HCT116 (cell line): Measurements from ENCODE around the gene KDM4E. TPM values are rescaled to one million over a fixed set of nuclear protein-coding genes. Genes with fewer than 3 reads are reported as not detected.

Source experiments
- ATAC-seq: fragments of 200-7000 bp; cut with Tn5 transposase; 2 replicates; pipeline ENCODE4 v1.9.1; 2020; ENCODE audit warnings: mild to moderate bottlenecking, moderate library complexity
- BruUV-seq: library from RNA; stranded (reverse); fragments of 400-500 nt; replicated peaks from 2 replicates; lab custom pipeline; 2021; lab: Mats Ljungman, UMichigan
- CTCF ChIA-PET: fragments of 300-600 bp; sonication (Branson Sonifier 250); formaldehyde crosslinking; loops from one replicate; lab custom pipeline; 2021; ENCODE audit warnings: antibody characterized with exemption; lab: Charles Lee
- POLR2A ChIA-PET: fragments of 300-600, 350-600 bp; sonication (Branson Sonifier 250); formaldehyde crosslinking; loops from one replicate; lab custom pipeline; 2021; ENCODE audit warnings: antibody characterized with exemption; lab: Charles Lee
- RAD21 ChIA-PET, 2 experiments: fragments of 300-600 bp; sonication (Branson Sonifier 250); formaldehyde crosslinking; loops; one replicate each; lab custom pipeline; 2023; ENCODE audit warnings: low total read pairs in 2 of 2; ENCODE audit not compliant: uncharacterized antibody in 2 of 2, unreplicated experiment in 2 of 2, low non-redundant PET in 1 of 2; lab: Charles Lee
- DNase-seq: peaks from one replicate; pipeline ENCODE4 v3.0.0-alpha.2; 2010; ENCODE audit warnings: low read depth, low spot score
- H2AFZ ChIP-seq: fragments of 200-600 bp; shearing (Covaris generic), sonication (generic); 2 replicates; pipeline ENCODE4 v1.6.1; 2017; ENCODE audit warnings: low read depth, mixed run types, mixed read lengths, antibody characterized with exemption, low read length; ENCODE audit not compliant: poor library complexity, severe bottlenecking
- H3K27ac ChIP-seq: 2 replicates; pipeline ENCODE4 v1.5.1; 2012; ENCODE audit warnings: low read depth, low read length
- H3K27me3 ChIP-seq: fragments of 200-600 bp; sonication (generic); 2 replicates; pipeline ENCODE4 v1.6.1; 2016; ENCODE audit warnings: mixed run types, low read length, mixed read lengths; ENCODE audit not compliant: insufficient read depth
- H3K36me3 ChIP-seq, 2 experiments: fragments of 200-500 bp in 1 of 2; fragments of 200-600 bp in 1 of 2; sonication (Bioruptor generic) in 1 of 2; sonication (generic) in 1 of 2; 2 replicates each; pipeline versions ENCODE4 v1.5.1 to v1.6.1; 2014 to 2016; ENCODE audit warnings: low read length in 2 of 2, inconsistent platforms in 1 of 2, mixed read lengths in 1 of 2, mixed run types in 1 of 2; ENCODE audit not compliant: insufficient read depth in 2 of 2, control insufficient read depth in 1 of 2
- H3K4me1 ChIP-seq, 2 experiments: fragments of 200-600 bp in 1 of 2; sonication (generic) in 1 of 2; 2 replicates each; pipeline versions ENCODE4 v1.5.1 to v1.6.1; 2012 to 2017; ENCODE audit warnings: low read length in 2 of 2, inconsistent platforms in 1 of 2, mild to moderate bottlenecking in 1 of 2, mixed read lengths in 1 of 2, mixed run types in 1 of 2, moderate library complexity in 1 of 2; ENCODE audit not compliant: insufficient read depth in 2 of 2, control insufficient read depth in 1 of 2
- H3K4me2 ChIP-seq: fragments of 200-600 bp; sonication (generic); 2 replicates; pipeline ENCODE4 v1.6.1; 2017; ENCODE audit warnings: mixed run types, low read length, mixed read lengths
- H3K4me3 ChIP-seq, 2 experiments: fragments of 200-600 bp in 1 of 2; sonication (generic) in 1 of 2; replicated peaks in 1 of 2; 2 replicates each; pipeline ENCODE4 v1.5.1; 2011 to 2016; ENCODE audit warnings: low read length in 2 of 2, control low read depth in 1 of 2, low read depth in 1 of 2, mild to moderate bottlenecking in 1 of 2, mixed read lengths in 1 of 2, mixed run types in 1 of 2
- H3K79me2 ChIP-seq: fragments of 200-600 bp; sonication (generic); 2 replicates; pipeline ENCODE4 v1.6.1; 2017; ENCODE audit warnings: mild to moderate bottlenecking, mixed run types, low read length, moderate library complexity, mixed read lengths; ENCODE audit not compliant: insufficient read depth
- H3K9ac ChIP-seq: fragments of 200-600 bp; sonication (generic); 2 replicates; pipeline ENCODE4 v1.6.1; 2016; ENCODE audit warnings: low read length, mixed read lengths
- H3K9me2 ChIP-seq: fragments of 200-600 bp; sonication (generic), shearing (Covaris generic); 2 replicates; pipeline ENCODE4 v1.6.1; 2017; ENCODE audit warnings: mixed run types, mild to moderate bottlenecking, moderate library complexity; ENCODE audit not compliant: insufficient read depth
- H3K9me3 ChIP-seq, 2 experiments: fragments of 200-500 bp in 1 of 2; fragments of 200-600 bp in 1 of 2; sonication (Bioruptor generic) in 1 of 2; sonication (generic) in 1 of 2; 2 replicates each; pipeline ENCODE4 v1.6.1; 2014 to 2017; ENCODE audit warnings: low read length in 2 of 2, mixed read lengths in 2 of 2, inconsistent platforms in 1 of 2, low read depth in 1 of 2, mild to moderate bottlenecking in 1 of 2, mixed run types in 1 of 2, moderate library complexity in 1 of 2; ENCODE audit not compliant: control insufficient read depth in 1 of 2, insufficient read depth in 1 of 2
- H4K20me1 ChIP-seq: fragments of 200-600 bp; sonication (generic), shearing (Covaris generic); 2 replicates; pipeline ENCODE4 v1.6.1; 2017; ENCODE audit warnings: mixed run types, mild to moderate bottlenecking, moderate library complexity; ENCODE audit not compliant: insufficient read depth
- CBX3 ChIP-seq: IDR thresholded peaks from 2 replicates; pipeline ENCODE4 v1.6.1; 2012; ENCODE audit warnings: low read depth
- CEBPB ChIP-seq: IDR thresholded peaks from 2 replicates; pipeline ENCODE4 v1.6.1; 2012; ENCODE audit warnings: low read depth
- EGR1 ChIP-seq: IDR thresholded peaks from 2 replicates; pipeline ENCODE4 v1.6.1; 2012; ENCODE audit warnings: low read depth
- EZH2 ChIP-seq: fragments of 200-600 bp; sonication (generic); IDR thresholded peaks from 2 replicates; pipeline ENCODE4 v1.6.1; 2017; ENCODE audit warnings: antibody characterized with exemption, mixed run types
- JUND ChIP-seq: IDR thresholded peaks from 2 replicates; pipeline ENCODE4 v1.6.1; 2012
- POLR2A ChIP-seq: IDR thresholded peaks from 2 replicates; pipeline ENCODE4 v1.7.0; 2011; ENCODE audit warnings: borderline replicate concordance; ENCODE audit not compliant: insufficient read depth, insufficient read length; ENCODE audit errors: extremely low read depth
- RAD21 ChIP-seq: IDR thresholded peaks from 2 replicates; pipeline ENCODE4 v1.6.1; 2012; ENCODE audit warnings: low read depth, mild to moderate bottlenecking
- SIN3A ChIP-seq: IDR thresholded peaks from 2 replicates; pipeline ENCODE4 v1.6.1; 2012; ENCODE audit warnings: low read depth
- SRF ChIP-seq: IDR thresholded peaks from 2 replicates; pipeline ENCODE4 v1.6.1; 2012; ENCODE audit warnings: low read depth
- YY1 ChIP-seq: IDR thresholded peaks from 2 replicates; pipeline ENCODE4 v1.6.1; 2011; ENCODE audit warnings: low read length, low read depth, moderate library complexity, mild to moderate bottlenecking; ENCODE audit not compliant: insufficient replicate concordance; ENCODE audit errors: extremely low read depth
- intact Hi-C: fragments of 100-400 bp; cut with micrococcal nuclease; formaldehyde crosslinking; loops from 2 replicates; pipeline ENCODE4 v1.10.0; 2022
- total RNA-seq: library from RNA; stranded (reverse); gene quantifications from one replicate; pipeline ENCODE4 v1.2.1, GENCODE V29; 2021; ENCODE audit not compliant: unreplicated experiment
- TF ChIP-seq, protein P1 (sequence below): IDR thresholded peaks from 2 replicates; pipeline ENCODE4 v1.6.1; 2011; ENCODE audit warnings: mild to moderate bottlenecking, low read length, moderate library complexity; ENCODE audit not compliant: insufficient replicate concordance; ENCODE audit errors: extremely low read depth

The KDM4E gene
- total RNA-seq, 1 experiment from 2014 or later = not detected

DNA sequence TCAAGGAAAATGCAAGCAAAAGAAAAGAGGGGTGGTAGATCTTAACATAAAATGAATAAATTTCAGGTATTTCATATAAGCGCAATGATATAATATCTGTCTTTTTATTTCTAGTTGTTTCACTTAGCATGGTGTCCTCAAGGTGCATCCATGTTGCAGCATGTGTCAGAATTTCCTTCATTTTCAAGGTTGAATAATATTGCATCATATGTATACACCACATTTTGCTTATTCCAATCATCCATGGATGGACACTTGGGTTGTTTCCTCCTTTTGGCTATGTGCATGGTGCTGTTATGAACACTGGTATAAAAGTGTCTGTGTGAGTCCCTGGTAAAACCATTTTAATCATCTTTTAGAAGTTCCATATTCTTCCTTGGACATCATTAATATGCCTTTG is 17.2 kb downstream of the KDM4E start:
- no peaks in the 10 kb centered on the region for H3K36me3 ChIP-seq
- H4K20me1 ChIP-seq = no peaks in the 10 kb centered on the region
- no peak overlapping the region for H3K4me3 ChIP-seq
- H3K4me2 ChIP-seq = no peak overlapping the region
- DNase-seq (no peak), ATAC-seq (no peak)
- ChIA-PET POLR2A (no interaction called here), CTCF (no interaction called here), RAD21 (no interaction called here)
- TF ChIP-seq RAD21 = no peak
- TF ChIP-seq EZH2 = no peak
- TF ChIP-seq, protein P1, sequence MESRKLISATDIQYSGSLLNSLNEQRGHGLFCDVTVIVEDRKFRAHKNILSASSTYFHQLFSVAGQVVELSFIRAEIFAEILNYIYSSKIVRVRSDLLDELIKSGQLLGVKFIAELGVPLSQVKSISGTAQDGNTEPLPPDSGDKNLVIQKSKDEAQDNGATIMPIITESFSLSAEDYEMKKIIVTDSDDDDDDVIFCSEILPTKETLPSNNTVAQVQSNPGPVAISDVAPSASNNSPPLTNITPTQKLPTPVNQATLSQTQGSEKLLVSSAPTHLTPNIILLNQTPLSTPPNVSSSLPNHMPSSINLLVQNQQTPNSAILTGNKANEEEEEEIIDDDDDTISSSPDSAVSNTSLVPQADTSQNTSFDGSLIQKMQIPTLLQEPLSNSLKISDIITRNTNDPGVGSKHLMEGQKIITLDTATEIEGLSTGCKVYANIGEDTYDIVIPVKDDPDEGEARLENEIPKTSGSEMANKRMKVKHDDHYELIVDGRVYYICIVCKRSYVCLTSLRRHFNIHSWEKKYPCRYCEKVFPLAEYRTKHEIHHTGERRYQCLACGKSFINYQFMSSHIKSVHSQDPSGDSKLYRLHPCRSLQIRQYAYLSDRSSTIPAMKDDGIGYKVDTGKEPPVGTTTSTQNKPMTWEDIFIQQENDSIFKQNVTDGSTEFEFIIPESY = no peak
- TF ChIP-seq POLR2A = no peak
- TF ChIP-seq JUND = no peak
- no peak for TF ChIP-seq SIN3A
- no peak for TF ChIP-seq YY1
- no peak for TF ChIP-seq SRF
- TF ChIP-seq EGR1 = no peak
- TF ChIP-seq CBX3 = no peak
- TF ChIP-seq CEBPB = no peak
- no peak overlapping the region for H2AFZ ChIP-seq
- no peaks in the 10 kb centered on the region for H3K79me2 ChIP-seq
- no peak overlapping the region for H3K9ac ChIP-seq
- no peaks in the 10 kb centered on the region for H3K9me2 ChIP-seq
- intact Hi-C loops = no loop called here
- no peaks in the 10 kb centered on the region for H3K9me3 ChIP-seq
- BruUV-seq = no TSS peak
- no peak overlapping the region for H3K27ac ChIP-seq
- peaks cover 16% of the 10 kb centered on the region for H3K27me3 ChIP-seq
- H3K4me1 ChIP-seq = no peaks in the 10 kb centered on the region

DNA sequence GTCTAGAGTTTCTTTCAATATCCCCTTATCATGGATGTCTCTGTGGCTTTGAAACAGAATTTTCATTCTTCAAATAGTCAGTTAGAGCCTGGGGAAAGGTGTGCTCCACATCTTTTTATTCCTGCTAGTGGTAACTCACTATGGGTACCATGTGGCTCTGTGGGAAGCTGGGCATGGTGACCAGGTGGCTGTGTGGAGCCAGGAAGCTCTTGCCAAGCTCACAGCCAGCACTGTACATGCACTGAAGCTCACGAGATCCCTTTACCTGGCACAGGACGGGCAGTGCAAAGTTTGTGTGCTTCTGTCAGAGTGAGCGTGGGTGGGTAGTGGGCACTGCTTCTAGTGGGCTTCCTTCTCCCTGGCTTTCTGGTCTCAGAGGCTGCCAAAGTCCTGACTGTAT is 17.8 kb downstream of the KDM4E start:
- CTCF ChIA-PET = no interaction called here
- Histone ChIP-seq H3K4me2 (no peak overlapping the region), H3K27me3 (peaks cover 16% of the 10 kb centered on the region), H3K9ac (no peak overlapping the region), H3K9me3 (no peaks in the 10 kb centered on the region), H3K4me3 (no peak overlapping the region), H2AFZ (no peak overlapping the region), H3K4me1 (no peaks in the 10 kb centered on the region), H3K27ac (no peak overlapping the region), H3K36me3 (no peaks in the 10 kb centered on the region), H3K9me2 (no peaks in the 10 kb centered on the region), H4K20me1 (no peaks in the 10 kb centered on the region), H3K79me2 (no peaks in the 10 kb centered on the region)
- intact Hi-C loops = no loop called here
- no TSS peak for BruUV-seq
- TF ChIP-seq SRF = no peak
- no peak for ATAC-seq
- RAD21 ChIA-PET = no interaction called here
- no peak for DNase-seq
- POLR2A ChIA-PET = no interaction called here
